ENCODE data around the gene PPP2CA. TPM values are rescaled to one million over a fixed set of nuclear protein-coding genes. Genes with fewer than 3 reads are reported as not detected.
A peak's percentile ranks its signal among the peaks of the same experiment; 100 is the strongest.

Gene PPP2CA
- total and polyA plus RNA-seq, 2 of the 4 experiments (the other 2 are of a cell fraction), result 70.6 to 73.6 TPM

DNA sequence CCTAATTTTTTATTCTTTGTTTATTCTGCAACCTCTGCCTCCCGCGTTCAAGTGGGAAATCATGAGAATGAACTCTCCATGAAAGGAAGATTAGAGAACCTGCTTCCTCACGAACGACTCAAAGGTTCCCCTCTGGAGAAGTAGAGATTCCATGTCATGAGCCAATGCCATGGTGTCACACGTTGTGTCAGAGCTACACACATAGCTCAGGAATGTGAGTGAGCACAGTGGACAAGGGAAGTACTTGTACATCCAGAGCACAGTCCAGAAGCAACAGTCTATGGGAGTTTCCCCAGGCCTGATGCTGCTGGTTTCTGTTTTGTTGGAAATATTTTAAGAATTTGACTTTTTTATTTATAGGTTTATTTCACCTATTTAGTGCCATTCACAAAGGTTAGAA, 26.8 kb upstream of the PPP2CA start:
- Histone ChIP-seq H2AK5ac (ENCODE audit: low read depth, low read length) (no peak overlapping the region), H2AFZ (replicated peaks; ENCODE audit: low read length, poor library complexity) (peak overlapping the region; percentile 87), H2BK20ac (ENCODE audit: low read depth, low read length) (peak overlapping the region; percentile 68; the same call in 1 of the 2 replicates), H3K56ac (ENCODE audit: extremely low read depth, insufficient read depth, low read length) (no peak overlapping the region), H2BK15ac (ENCODE audit: low read depth, low read length) (peak overlapping the region; percentile 4; the same call in 1 of the 3 replicates), H4K5ac (ENCODE audit: low read depth, low read length) (no peak overlapping the region), H4K91ac (ENCODE audit: insufficient read depth, low read depth, low read length) (no peak overlapping the region), H3K23ac (ENCODE audit: low read depth, low read length) (no peak overlapping the region; the same call in 1 of the 2 replicates), H4K20me1 (ENCODE audit: insufficient read depth, low read length) (peaks cover 5% of the 10 kb centered on the region; the same call in 1 of the 2 replicates), H3K14ac (replicated peaks; ENCODE audit: low read depth, low read length) (peak overlapping the region; percentile 19), H3K9me3 (ENCODE audit: control insufficient read depth, insufficient read depth, low read length) (no peaks in the 10 kb centered on the region), H3K4me3 (ENCODE audit: insufficient read depth, low read depth, low read length) (no peak overlapping the region), H3K9ac (ENCODE audit: low read depth, low read length) (no peak overlapping the region), H2BK5ac (ENCODE audit: low read depth, low read length, poor library complexity, severe bottlenecking) (peak overlapping the region; percentile 78), H3K79me1 (ENCODE audit: low read depth in 1 of 2, low read length in 2 of 2) (peaks cover 0 to 20% of the 10 kb centered on the region in 2 experiments; a peak in 2 of 4 replicates), H4K8ac (ENCODE audit: low read depth in 2 of 2, low read length in 2 of 2) (peak overlapping the region in 1 of 2 experiments; percentile 11; a peak in 2 of 4 replicates), H2AK9ac (replicated peaks; ENCODE audit: low read depth, low read length, poor library complexity) (no peak overlapping the region), H3K18ac (ENCODE audit: low read depth, low read length) (no peak overlapping the region), H3K4ac (ENCODE audit: low read depth, low read length) (peak overlapping the region; percentile 3; the same call in 1 of the 2 replicates), H3K9me1 (ENCODE audit: insufficient read depth, low read length) (peaks cover 21% of the 10 kb centered on the region), H3K4me1 (ENCODE audit: control insufficient read depth, insufficient read depth, low read length) (peaks cover 12% of the 10 kb centered on the region), H2BK120ac (ENCODE audit: low read depth, low read length) (peak overlapping the region; percentile 38), H3K27ac (ENCODE audit: insufficient read depth, low read length) (no peak overlapping the region), H3K4me2 (ENCODE audit: low read depth, low read length) (peak overlapping the region; percentile 6; the same call in 1 of the 2 replicates), H3K36me3 (ENCODE audit: control insufficient read depth, insufficient read depth, low read length) (no peaks in the 10 kb centered on the region), H3K27me3 (ENCODE audit: control insufficient read depth, insufficient read depth, low read length) (no peaks in the 10 kb centered on the region)
- WGBS, 2 experiments (ENCODE audit: extremely low coverage in 2 of 2, insufficient read length in 1 of 2), result no CpG with 5 or more reads among the region's 5 CpGs
- intact Hi-C loops (cut with micrococcal nuclease) (no loop called here), dilution Hi-C loops (cut with HindIII; ENCODE audit: low sequenced_read_pairs, unreplicated experiment) (no loop called here), in situ Hi-C loops (cut with MboI; ENCODE audit: low sequenced_read_pairs) (no loop called here)
- DNase-seq, result peak; percentile 96
- BruUV-seq (replicated peaks), result no TSS peak
- peak; percentile 86 for TF ChIP-seq CEBPB (IDR thresholded peaks at IDR 0.05; ENCODE audit: low read depth, low read length)
- TF ChIP-seq MXI1 (IDR thresholded peaks at IDR 0.05; ENCODE audit: borderline replicate concordance, low read depth, low read length), result peak; percentile 25; the same call in 1 of the 2 replicates
- peak; percentile 45; the same call in 1 of the 2 replicates for TF ChIP-seq FOS (IDR thresholded peaks at IDR 0.05; ENCODE audit: low read depth, low read length)
- TF ChIP-seq RCOR1 (IDR thresholded peaks at IDR 0.05; ENCODE audit: insufficient replicate concordance, low read length), result no peak
- TF ChIP-seq MAFK (IDR thresholded peaks at IDR 0.05; ENCODE audit: low read depth, low read length), result no peak
- no peak for TF ChIP-seq BHLHE40 (IDR thresholded peaks at IDR 0.05; ENCODE audit: low read depth, low read length)
- TF ChIP-seq CTCF (conservative IDR thresholded peaks at IDR 0.05; ENCODE audit: low read depth, low read length), result no peak
- TF ChIP-seq ELK1 (IDR thresholded peaks at IDR 0.05; ENCODE audit: borderline replicate concordance, low read depth, low read length), result no peak
- TF ChIP-seq POLR2A (IDR thresholded peaks at IDR 0.05; ENCODE audit: low read depth, low read length), result peak; percentile 50; the same call in 1 of the 2 replicates
- TF ChIP-seq RAD21 (IDR thresholded peaks at IDR 0.05; ENCODE audit: low read length), result no peak
- ChIA-PET POLR2A (ENCODE audit: unreplicated experiment) (no interaction called here), CTCF (interaction anchor here (1.3 kb wide), 1 partner anchor 11 kb away, joined by 5 read pairs; no protein-coding TSS in a partner anchor)
- peak; percentile 87 for ATAC-seq (ENCODE audit: low read depth)

All from IMR-90 (cell line).